ENCODE measurements around the gene CORO1C. TPM values are rescaled to one million over a fixed set of nuclear protein-coding genes. Genes with fewer than 3 reads are reported as not detected.

The CORO1C gene
- total RNA-seq (ENCODE audit: unreplicated experiment): 380 TPM
- long read RNA-seq, transcript CORO1C-201 (11 exons, 3,892 nt): major isoform, 40 of 56 reads
- long read RNA-seq, partial matches to known transcripts: 4 of 56 reads
- long read RNA-seq, other reads (novel, unspliced or antisense): 12 of 56 reads

DNA sequence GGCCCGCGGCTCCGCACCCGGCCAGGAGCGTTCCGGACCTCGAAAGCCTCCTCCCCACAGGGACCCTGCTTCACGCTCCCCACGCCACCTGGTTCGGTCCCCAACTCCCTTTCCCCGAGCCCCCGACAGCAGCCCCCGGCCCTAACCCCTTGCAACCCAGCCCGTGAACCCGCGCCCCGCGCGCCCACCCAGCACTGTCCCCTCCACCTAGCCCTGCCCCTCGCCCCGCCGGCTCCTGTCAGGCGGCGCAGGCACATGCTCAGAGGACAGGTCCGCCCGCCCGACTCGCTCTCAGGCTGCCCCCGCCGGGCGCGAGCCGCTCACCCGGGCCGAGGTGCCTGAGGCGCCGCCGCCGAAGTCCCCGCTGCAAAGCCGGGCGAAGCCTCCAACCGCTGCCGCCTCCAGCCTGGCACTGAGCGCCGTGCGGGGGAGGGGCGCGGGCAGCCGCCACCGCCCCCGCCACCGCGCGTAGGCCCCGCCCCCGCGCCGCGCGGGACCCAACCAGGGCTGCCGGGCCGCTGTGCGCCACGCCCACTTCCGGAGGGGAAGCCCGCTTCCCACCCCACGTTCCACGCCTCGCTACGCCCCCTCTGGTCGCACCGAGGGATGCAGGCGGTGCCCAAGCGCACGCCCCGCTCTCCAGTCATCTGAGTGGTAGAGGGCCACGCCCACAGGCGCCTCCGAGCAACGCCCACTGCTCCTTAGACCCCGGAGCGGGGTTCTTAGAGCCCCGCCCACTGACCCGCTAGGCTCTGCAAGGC, at the start of gene CORO1C:
Gene CORO1C (minus strand): TSS at position 414 of the 761 bp plus-strand sequence. CDS start 30,200 bp downstream, outside the sequence.
- TF ChIP-seq, protein P1, sequence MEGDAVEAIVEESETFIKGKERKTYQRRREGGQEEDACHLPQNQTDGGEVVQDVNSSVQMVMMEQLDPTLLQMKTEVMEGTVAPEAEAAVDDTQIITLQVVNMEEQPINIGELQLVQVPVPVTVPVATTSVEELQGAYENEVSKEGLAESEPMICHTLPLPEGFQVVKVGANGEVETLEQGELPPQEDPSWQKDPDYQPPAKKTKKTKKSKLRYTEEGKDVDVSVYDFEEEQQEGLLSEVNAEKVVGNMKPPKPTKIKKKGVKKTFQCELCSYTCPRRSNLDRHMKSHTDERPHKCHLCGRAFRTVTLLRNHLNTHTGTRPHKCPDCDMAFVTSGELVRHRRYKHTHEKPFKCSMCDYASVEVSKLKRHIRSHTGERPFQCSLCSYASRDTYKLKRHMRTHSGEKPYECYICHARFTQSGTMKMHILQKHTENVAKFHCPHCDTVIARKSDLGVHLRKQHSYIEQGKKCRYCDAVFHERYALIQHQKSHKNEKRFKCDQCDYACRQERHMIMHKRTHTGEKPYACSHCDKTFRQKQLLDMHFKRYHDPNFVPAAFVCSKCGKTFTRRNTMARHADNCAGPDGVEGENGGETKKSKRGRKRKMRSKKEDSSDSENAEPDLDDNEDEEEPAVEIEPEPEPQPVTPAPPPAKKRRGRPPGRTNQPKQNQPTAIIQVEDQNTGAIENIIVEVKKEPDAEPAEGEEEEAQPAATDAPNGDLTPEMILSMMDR (IDR thresholded peaks at IDR 0.05; ENCODE audit: unreplicated experiment): peak; percentile 90
- Mint-ChIP-seq H3K4me3 (ENCODE audit: unreplicated experiment) (peak within 1 kb of the TSS; percentile 97), H3K36me3 (ENCODE audit: low read depth, unreplicated experiment) (peaks cover 6% of the 10 kb centered on the region), H3K27ac (ENCODE audit: unreplicated experiment) (peak within 1 kb of the TSS; percentile 95), H3K4me1 (ENCODE audit: unreplicated experiment) (peaks cover 47% of the 10 kb centered on the region), H3K9me3 (ENCODE audit: unreplicated experiment) (no peaks in the 10 kb centered on the region), H3K27me3 (ENCODE audit: unreplicated experiment) (peaks cover 14% of the 10 kb centered on the region)
- peak; percentile 100 for DNase-seq (ENCODE audit: low spot score)

DNA sequence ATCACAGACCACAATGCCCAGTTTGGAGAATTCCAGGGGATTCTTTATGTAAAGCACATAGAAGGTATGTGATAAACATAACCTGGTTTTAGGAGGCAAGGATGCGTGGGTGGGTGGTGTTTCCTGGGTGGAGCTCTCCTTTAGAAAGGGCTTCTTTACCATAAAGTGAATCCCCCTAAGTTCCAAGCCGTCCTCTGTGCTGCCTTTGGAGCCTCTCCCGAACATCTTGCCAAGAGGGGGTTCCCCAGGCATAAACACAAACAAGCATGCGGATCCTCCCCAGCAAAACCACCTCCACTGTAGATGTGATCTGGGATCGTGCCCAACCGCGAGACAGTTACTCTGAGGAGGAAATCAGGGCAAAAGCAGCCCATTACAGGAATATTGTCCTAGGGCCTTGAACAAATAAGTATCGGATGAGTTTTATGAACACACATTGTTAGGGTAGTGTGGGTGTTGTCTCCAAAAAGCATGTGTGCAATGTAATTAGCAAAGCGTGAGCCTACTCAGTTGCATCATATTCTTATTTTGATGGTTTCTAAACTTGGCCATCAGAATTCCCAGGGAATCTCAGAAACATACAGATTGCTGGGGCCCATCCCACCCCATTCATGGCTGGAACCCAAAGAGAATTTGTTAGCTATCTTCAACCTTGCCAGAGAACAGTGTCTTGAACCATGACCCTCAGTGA, 48.8 kb upstream of the CORO1C start:
- Mint-ChIP-seq H3K4me3 (ENCODE audit: unreplicated experiment) (no peak overlapping the region), H3K27ac (ENCODE audit: unreplicated experiment) (no peak overlapping the region), H3K9me3 (ENCODE audit: unreplicated experiment) (no peaks in the 10 kb centered on the region), H3K4me1 (ENCODE audit: unreplicated experiment) (peaks cover 25% of the 10 kb centered on the region), H3K27me3 (ENCODE audit: unreplicated experiment) (peaks cover 8% of the 10 kb centered on the region), H3K36me3 (ENCODE audit: low read depth, unreplicated experiment) (peaks cover 5% of the 10 kb centered on the region)
- DNase-seq (ENCODE audit: low spot score): no peak
- TF ChIP-seq, protein P1 (IDR thresholded peaks at IDR 0.05; ENCODE audit: unreplicated experiment): no peak

DNA sequence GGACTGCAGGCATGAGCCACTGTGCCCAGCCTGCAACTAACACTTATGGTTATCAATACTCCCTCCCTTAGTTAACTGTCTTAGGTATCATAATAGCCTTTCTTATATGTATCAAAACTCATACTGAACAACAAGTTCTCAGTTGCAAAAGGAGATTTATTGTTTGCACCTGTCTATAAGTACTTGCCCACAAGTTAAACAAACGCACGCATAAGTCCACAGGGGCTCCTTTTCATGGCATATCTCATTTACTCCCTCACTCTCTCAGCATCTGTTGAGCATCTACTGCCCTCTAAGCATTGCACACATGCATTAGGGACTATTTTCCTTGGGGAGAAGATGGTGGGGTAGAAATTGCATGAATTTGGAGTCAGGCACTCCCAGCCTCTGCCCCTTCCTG, 46.7 kb upstream of the CORO1C start:
- TF ChIP-seq, protein P1 (IDR thresholded peaks at IDR 0.05; ENCODE audit: unreplicated experiment): no peak
- no peaks in the 10 kb centered on the region for H3K9me3 Mint-ChIP-seq (ENCODE audit: unreplicated experiment)
- no peaks in the 10 kb centered on the region for H3K36me3 Mint-ChIP-seq (ENCODE audit: low read depth, unreplicated experiment)
- no peak overlapping the region for H3K4me3 Mint-ChIP-seq (ENCODE audit: unreplicated experiment)
- no peak overlapping the region for H3K27ac Mint-ChIP-seq (ENCODE audit: unreplicated experiment)
- no peak for DNase-seq (ENCODE audit: low spot score)
- peaks cover 11% of the 10 kb centered on the region for H3K4me1 Mint-ChIP-seq (ENCODE audit: unreplicated experiment)
- H3K27me3 Mint-ChIP-seq (ENCODE audit: unreplicated experiment): peaks cover 4% of the 10 kb centered on the region

DNA sequence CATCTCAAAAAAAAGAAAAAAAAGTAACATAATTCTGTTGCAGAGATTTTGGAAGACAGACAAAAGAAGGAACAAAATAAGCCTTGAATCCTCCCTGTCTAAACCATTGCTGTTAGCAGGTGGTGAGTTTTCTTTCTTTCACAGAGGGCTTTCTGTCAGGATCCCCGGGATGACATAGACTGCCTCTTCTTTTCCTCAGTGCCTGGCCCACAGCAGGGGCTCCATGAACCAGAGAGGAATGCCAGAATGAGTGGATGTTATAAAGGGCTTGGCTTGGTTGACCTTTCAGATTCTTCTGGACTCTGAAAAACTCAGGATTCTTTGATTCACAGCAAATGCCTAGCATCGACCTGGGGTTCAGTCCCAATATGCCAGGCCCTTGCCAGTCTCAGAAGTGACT, 45.8 kb upstream of the CORO1C start:
- Mint-ChIP-seq H3K27ac (ENCODE audit: unreplicated experiment) (no peak overlapping the region), H3K9me3 (ENCODE audit: unreplicated experiment) (no peaks in the 10 kb centered on the region), H3K27me3 (ENCODE audit: unreplicated experiment) (peaks cover 2% of the 10 kb centered on the region), H3K4me1 (ENCODE audit: unreplicated experiment) (peaks cover 7% of the 10 kb centered on the region), H3K36me3 (ENCODE audit: low read depth, unreplicated experiment) (no peaks in the 10 kb centered on the region), H3K4me3 (ENCODE audit: unreplicated experiment) (no peak overlapping the region)
- TF ChIP-seq, protein P1 (IDR thresholded peaks at IDR 0.05; ENCODE audit: unreplicated experiment): no peak
- DNase-seq (ENCODE audit: low spot score): no peak
